GM18873 (cell line): ENCODE measurements around the gene SKAP1.

Experiments used
- ATAC-seq: cut with Tn5 transposase; IDR thresholded peaks from one replicate; pipeline ENCODE4 v1.9.1; 2021; ENCODE audit warnings: mild to moderate bottlenecking, moderate library complexity, moderate number of reproducible peaks; ENCODE audit not compliant: unreplicated experiment, low FRiP score

The SKAP1 gene

GRCh38 chr17:48335146-48335784 is 94.7 kb downstream of the SKAP1 start:
- ATAC-seq: no peak

- ATAC-seq: no peak
Measured at GRCh38 chr17:48333034-48333530, 96.9 kb downstream of the SKAP1 start.

- ATAC-seq: no peak
Measured at GRCh38 chr17:48330887-48331286, 99.1 kb downstream of the SKAP1 start.

GRCh38 chr17:48330421-48330820 is 99.6 kb downstream of the SKAP1 start:
- no peak for ATAC-seq

GRCh38 chr17:48328457-48328856 is 101.6 kb downstream of the SKAP1 start:
- no peak for ATAC-seq

- ATAC-seq: no peak
Measured at GRCh38 chr17:48326310-48326709, 103.7 kb downstream of the SKAP1 start.

GRCh38 chr17:48322060-48322459 is 108.0 kb downstream of the SKAP1 start:
- ATAC-seq: no peak

- no peak for ATAC-seq
Measured at GRCh38 chr17:48317732-48318131, 112.3 kb downstream of the SKAP1 start.

GRCh38 chr17:48314716-48315115 is 115.3 kb downstream of the SKAP1 start:
- no peak for ATAC-seq

GRCh38 chr17:48313096-48313755 is 116.8 kb downstream of the SKAP1 start:
- ATAC-seq: no peak

GRCh38 chr17:48311324-48311723 is 118.7 kb downstream of the SKAP1 start:
- no peak for ATAC-seq

- ATAC-seq: no peak
Measured at GRCh38 chr17:48310748-48311213, 119.2 kb downstream of the SKAP1 start.

GRCh38 chr17:48308581-48308980 is 121.4 kb downstream of the SKAP1 start:
- no peak for ATAC-seq

GRCh38 chr17:48307814-48308411 is 122.1 kb downstream of the SKAP1 start:
- no peak for ATAC-seq

GRCh38 chr17:48307255-48307654 is 122.8 kb downstream of the SKAP1 start:
- no peak for ATAC-seq

- ATAC-seq: no peak
Measured at GRCh38 chr17:48301002-48301401, 129.0 kb downstream of the SKAP1 start.

GRCh38 chr17:48299760-48300159 is 130.3 kb downstream of the SKAP1 start:
- no peak for ATAC-seq

GRCh38 chr17:48297825-48298224 is 132.2 kb downstream of the SKAP1 start:
- no peak for ATAC-seq

- no peak for ATAC-seq
Measured at GRCh38 chr17:48296453-48296852, 133.6 kb downstream of the SKAP1 start.

GRCh38 chr17:48295362-48296288 is 134.4 kb downstream of the SKAP1 start:
- ATAC-seq: no peak
